Liver (tissue), 9 donors: ENCODE data around the gene ZNF140. TPM values are rescaled to one million over a fixed set of nuclear protein-coding genes. Genes with fewer than 3 reads are reported as not detected.

Experiments
- DNase-seq: peaks from one replicate; pipeline ENCODE4 v3.0.0-alpha.2; 2017; ENCODE audit warnings: low spot score
- H3K27ac ChIP-seq, 2 donors: one replicate each; pipeline ENCODE4 v1.7.0; 2013; ENCODE audit warnings: inconsistent platforms in 2 of 2, low read length in 2 of 2, control low read depth in 1 of 2, low read depth in 1 of 2, mild to moderate bottlenecking in 1 of 2
- H3K27me3 ChIP-seq, 4 donors: one replicate each; pipeline versions ENCODE4 v1.6.1 to v1.7.0; 2013; ENCODE audit warnings: low read length in 3 of 4, inconsistent platforms in 1 of 4, mild to moderate bottlenecking in 1 of 4, moderate library complexity in 1 of 4; ENCODE audit not compliant: control insufficient read depth in 4 of 4, insufficient read depth in 4 of 4
- H3K36me3 ChIP-seq, 4 donors: one replicate each; pipeline versions ENCODE4 v1.6.1 to v1.7.0; 2013; ENCODE audit warnings: low read length in 3 of 4, mild to moderate bottlenecking in 3 of 4, low read depth in 1 of 4, moderate library complexity in 1 of 4; ENCODE audit not compliant: control insufficient read depth in 4 of 4, insufficient read depth in 3 of 4
- H3K4me1 ChIP-seq, 4 donors: one replicate each; pipeline versions ENCODE4 v1.6.1 to v1.7.0; 2013; ENCODE audit warnings: low read length in 3 of 4, mild to moderate bottlenecking in 3 of 4, moderate library complexity in 1 of 4; ENCODE audit not compliant: control insufficient read depth in 4 of 4, insufficient read depth in 4 of 4
- H3K4me3 ChIP-seq, 3 donors: one replicate each; pipeline versions ENCODE4 v1.6.1 to v1.7.0; 2013; ENCODE audit warnings: low read length in 3 of 3, control low read depth in 1 of 3, low read depth in 1 of 3, mild to moderate bottlenecking in 1 of 3
- H3K9ac ChIP-seq, 2 donors: one replicate each; pipeline ENCODE4 v1.7.0; 2013; ENCODE audit warnings: low read length in 2 of 2, mild to moderate bottlenecking in 2 of 2, moderate library complexity in 2 of 2, control low read depth in 1 of 2, low read depth in 1 of 2
- H3K9me3 ChIP-seq, 4 donors: one replicate each; pipeline versions ENCODE4 v1.6.1 to v1.7.0; 2013; ENCODE audit warnings: low read length in 3 of 4; ENCODE audit not compliant: control insufficient read depth in 4 of 4
- ATF3 ChIP-seq: IDR thresholded peaks from 2 replicates; pipeline ENCODE4 v1.6.1; 2016; ENCODE audit warnings: antibody characterized with exemption
- CTCF ChIP-seq: fragments of 150-350 bp; IDR thresholded peaks from 2 replicates; pipeline ENCODE4 v1.5.1; 2017; ENCODE audit warnings: improper control_type of control experiment, low read depth, low read length; ENCODE audit not compliant: missing input control
- EGR1 ChIP-seq, 2 donors: IDR thresholded peaks; 2 replicates each; pipeline ENCODE4 v1.6.1; 2016 to 2018; ENCODE audit warnings: antibody characterized with exemption in 2 of 2, low read depth in 2 of 2
- FOXA1 ChIP-seq: IDR thresholded peaks from 2 replicates; pipeline ENCODE4 v1.6.1; 2016; ENCODE audit warnings: antibody characterized with exemption
- FOXA2 ChIP-seq: IDR thresholded peaks from 2 replicates; pipeline ENCODE4 v1.6.1; 2016; ENCODE audit warnings: antibody characterized with exemption
- GABPA ChIP-seq, 2 donors: IDR thresholded peaks in 1 of 2; conservative IDR thresholded peaks in 1 of 2; 2 replicates each; pipeline ENCODE4 v1.6.1; 2016; ENCODE audit warnings: antibody characterized with exemption in 2 of 2, mild to moderate bottlenecking in 1 of 2, moderate library complexity in 1 of 2
- HNF4A ChIP-seq, 2 donors: conservative IDR thresholded peaks; 2 replicates each; pipeline ENCODE4 v1.6.1; 2016; ENCODE audit warnings: antibody characterized with exemption in 2 of 2, mild to moderate bottlenecking in 2 of 2
- JUND ChIP-seq, 2 donors: IDR thresholded peaks; 2 replicates each; pipeline ENCODE4 v1.6.1; 2016; ENCODE audit warnings: antibody characterized with exemption in 2 of 2
- MAX ChIP-seq: IDR thresholded peaks from 2 replicates; pipeline ENCODE4 v1.6.1; 2016; ENCODE audit warnings: antibody characterized with exemption
- NR2F2 ChIP-seq: IDR thresholded peaks from 2 replicates; pipeline ENCODE4 v1.6.1; 2016; ENCODE audit warnings: antibody characterized with exemption
- RAD21 ChIP-seq, 2 donors: IDR thresholded peaks; 2 replicates each; pipeline ENCODE4 v1.6.1; 2016; ENCODE audit warnings: antibody characterized with exemption in 2 of 2, mild to moderate bottlenecking in 2 of 2
- REST ChIP-seq: IDR thresholded peaks from 2 replicates; pipeline ENCODE4 v1.6.1; 2016; ENCODE audit warnings: antibody characterized with exemption, mild to moderate bottlenecking
- RXRA ChIP-seq, 2 donors: IDR thresholded peaks; 2 replicates each; pipeline ENCODE4 v1.6.1; 2017 to 2018; ENCODE audit warnings: antibody characterized with exemption in 2 of 2, mild to moderate bottlenecking in 1 of 2
- SP1 ChIP-seq: IDR thresholded peaks from 2 replicates; pipeline ENCODE4 v1.6.1; 2018; ENCODE audit warnings: antibody characterized with exemption, mild to moderate bottlenecking
- YY1 ChIP-seq: IDR thresholded peaks from 2 replicates; pipeline ENCODE4 v1.6.1; 2016; ENCODE audit warnings: antibody characterized with exemption, mild to moderate bottlenecking
- whole genome bisulfite sequencing: extraction: QIAGEN DNeasy Blood & Tissue Kit; methylation state at CpG from one replicate; pipeline ENCODE4 v1.1.7; 2013; 5-methylcytosine and 5-hydroxymethylcytosine counted together
- polyA plus RNA-seq, 2 donors: library from polyadenylated mRNA; stranded (reverse) in 1 of 2; unstranded in 1 of 2; fragments of 200-250 nt in 1 of 2; fragments of >200 nt in 1 of 2; fragmentation: Nextera tagmentation in 1 of 2; extraction: Ambion mirVana in 1 of 2; gene quantifications; one replicate each; pipeline versions ENCODE4 v1.2.1 to v1.2.3, GENCODE V29; 2013 to 2015
- total RNA-seq, 2 donors: library from RNA; depleted of rRNA; stranded (reverse); fragments of >200 nt; gene quantifications; one replicate each; pipeline ENCODE4 v1.2.3, GENCODE V29; 2014
- donor health status: healthy.
- donor health status: healthy.
- donor health status: healthy.
- donor health status: healthy.
- donor health status: healthy.

ZNF140 gene
- total and polyA plus RNA-seq, 4 donors, result 5.2 to 12.4 (median 8.2) TPM

- no peak overlapping the region for H3K27ac ChIP-seq
- H3K4me3 ChIP-seq, result peak overlapping the region in 2 of 3 donors; percentile 32 to 35
- no peak overlapping the region for H3K9ac ChIP-seq
- 85% methylated on average over 2 of the region's 2 CpGs for WGBS
- no peaks in the 10 kb centered on the region for H3K36me3 ChIP-seq
- TF ChIP-seq GABPA (IDR thresholded peaks at IDR 0.05 in 1 of 2, conservative IDR thresholded peaks at IDR 0.05 in 1 of 2), result no peak
- TF ChIP-seq HNF4A (conservative IDR thresholded peaks at IDR 0.05), result no peak
- TF ChIP-seq RXRA (IDR thresholded peaks at IDR 0.05), result no peak
- TF ChIP-seq FOXA2, result no peak
- no peaks in the 10 kb centered on the region for H3K27me3 ChIP-seq
- H3K4me1 ChIP-seq, result no peaks in the 10 kb centered on the region
- H3K9me3 ChIP-seq, result peaks cover 45 to 61% (median 54%) of the 10 kb centered on the region in 4 donors
- DNase-seq, result no peak
Observed at GRCh38 chr12:133073836-133074235, 6.9 kb upstream of the ZNF140 start.

GRCh38 chr12:133080026-133080367 lies 726 bp upstream of the ZNF140 start:
- peak; percentile 91 for DNase-seq
- Histone ChIP-seq H3K9ac (peak overlapping the region in 1 of 2 donors; percentile 85), H3K36me3 (peaks cover 9 to 30% (median 25%) of the 10 kb centered on the region in 4 donors), H3K27ac (peak overlapping the region; percentile 99 to 100), H3K9me3 (peaks cover 35 to 59% (median 42%) of the 10 kb centered on the region in 4 donors), H3K4me3 (peak overlapping the region; percentile 88 to 95 (median 90)), H3K4me1 (peaks cover 2 to 11% (median 7%) of the 10 kb centered on the region in 4 donors), H3K27me3 (no peaks in the 10 kb centered on the region)
- TF ChIP-seq GABPA (IDR thresholded peaks at IDR 0.05 in 1 of 2, conservative IDR thresholded peaks at IDR 0.05 in 1 of 2), result peak; percentile 77 to 95
- TF ChIP-seq YY1, result peak; percentile 80
- TF ChIP-seq JUND (IDR thresholded peaks at IDR 0.05), result peak in 1 of 2 donors; percentile 28
- peak; percentile 45 for TF ChIP-seq NR2F2
- TF ChIP-seq SP1, result peak; percentile 84
- TF ChIP-seq HNF4A (conservative IDR thresholded peaks at IDR 0.05), result peak in 1 of 2 donors; percentile 24
- no peak for TF ChIP-seq FOXA1
- no peak for TF ChIP-seq ATF3
- TF ChIP-seq RAD21 (IDR thresholded peaks at IDR 0.05), result peak in 1 of 2 donors; percentile 49
- WGBS, result under 1% methylated on average over 22 of the region's 22 CpGs

GRCh38 chr12:133081159-133081780 lies 547 bp downstream of the ZNF140 start:
- Histone ChIP-seq H3K36me3 (peaks cover 17 to 42% (median 37%) of the 10 kb centered on the region in 4 donors), H3K4me3 (peak overlapping the region; percentile 88 to 95 (median 90)), H3K4me1 (peaks cover 2 to 11% (median 7%) of the 10 kb centered on the region in 4 donors), H3K9ac (peak overlapping the region; percentile 45 to 86), H3K27ac (peak overlapping the region; percentile 99 to 100), H3K9me3 (peaks cover 39 to 62% (median 46%) of the 10 kb centered on the region in 4 donors), H3K27me3 (no peaks in the 10 kb centered on the region)
- WGBS, result 26% methylated on average over 17 of the region's 17 CpGs
- no peak for DNase-seq
- TF ChIP-seq MAX, result no peak
- TF ChIP-seq FOXA1, result no peak
- no peak for TF ChIP-seq YY1
- TF ChIP-seq JUND (IDR thresholded peaks at IDR 0.05), result no peak
- TF ChIP-seq EGR1 (IDR thresholded peaks at IDR 0.05; ENCODE audit: low read depth in 2 of 2), result no peak
- TF ChIP-seq CTCF, result no peak
- TF ChIP-seq GABPA (IDR thresholded peaks at IDR 0.05 in 1 of 2, conservative IDR thresholded peaks at IDR 0.05 in 1 of 2), result no peak
- TF ChIP-seq HNF4A (conservative IDR thresholded peaks at IDR 0.05), result no peak
- no peak for TF ChIP-seq REST
